Epithelial cell of esophagus (primary cell): ENCODE data around the gene FBXL13.
A peak's percentile ranks its signal among the peaks of the same experiment; 100 is the strongest.
"Not testable (repeated sequence)": the region's sequence is repeated elsewhere in the genome, so short reads cannot be mapped to it uniquely, and the experiment has no call there.

Source experiments
- DNase-seq: peaks from one replicate; pipeline ENCODE4 v3.0.0; 2010; ENCODE audit warnings: low read depth
- H3K4me3 ChIP-seq: 2 replicates; pipeline ENCODE4 v1.5.1; 2011; ENCODE audit warnings: mild to moderate bottlenecking, low read length, control low read depth
- TF ChIP-seq, protein P1 (sequence below): IDR thresholded peaks from 2 replicates; pipeline ENCODE4 v1.5.1; 2011; ENCODE audit warnings: low read depth, mild to moderate bottlenecking, low read length, control low read depth, inconsistent platforms; ENCODE audit not compliant: insufficient read depth; ENCODE audit errors: missing control alignments

Gene FBXL13

DNA sequence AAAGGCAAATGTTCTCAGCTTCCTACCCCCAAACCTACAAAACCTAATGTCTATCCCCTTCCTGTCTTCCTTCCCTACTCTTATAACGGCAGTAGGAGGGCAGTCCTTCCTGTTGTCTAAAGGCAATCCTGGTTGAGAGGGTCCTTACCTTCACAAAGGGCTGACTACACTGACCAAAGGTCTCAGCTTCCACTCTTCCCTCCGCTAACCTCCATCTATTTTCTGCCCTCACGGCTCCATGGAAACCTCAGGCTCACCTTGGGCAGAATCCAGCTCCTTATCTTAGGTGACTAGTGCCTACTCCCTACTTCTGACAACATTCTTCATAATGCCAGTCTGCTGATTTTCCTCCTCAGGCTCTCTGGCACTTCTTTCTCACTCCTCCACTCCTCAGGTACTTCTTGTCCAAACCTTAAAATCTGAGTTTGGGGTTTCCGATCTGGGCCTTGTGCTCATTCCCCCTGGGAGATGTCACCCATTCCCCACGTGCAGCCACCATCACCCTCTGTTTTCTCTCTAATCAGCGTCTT is 542 bp downstream of the FBXL13 start:
- TF ChIP-seq, protein P1, sequence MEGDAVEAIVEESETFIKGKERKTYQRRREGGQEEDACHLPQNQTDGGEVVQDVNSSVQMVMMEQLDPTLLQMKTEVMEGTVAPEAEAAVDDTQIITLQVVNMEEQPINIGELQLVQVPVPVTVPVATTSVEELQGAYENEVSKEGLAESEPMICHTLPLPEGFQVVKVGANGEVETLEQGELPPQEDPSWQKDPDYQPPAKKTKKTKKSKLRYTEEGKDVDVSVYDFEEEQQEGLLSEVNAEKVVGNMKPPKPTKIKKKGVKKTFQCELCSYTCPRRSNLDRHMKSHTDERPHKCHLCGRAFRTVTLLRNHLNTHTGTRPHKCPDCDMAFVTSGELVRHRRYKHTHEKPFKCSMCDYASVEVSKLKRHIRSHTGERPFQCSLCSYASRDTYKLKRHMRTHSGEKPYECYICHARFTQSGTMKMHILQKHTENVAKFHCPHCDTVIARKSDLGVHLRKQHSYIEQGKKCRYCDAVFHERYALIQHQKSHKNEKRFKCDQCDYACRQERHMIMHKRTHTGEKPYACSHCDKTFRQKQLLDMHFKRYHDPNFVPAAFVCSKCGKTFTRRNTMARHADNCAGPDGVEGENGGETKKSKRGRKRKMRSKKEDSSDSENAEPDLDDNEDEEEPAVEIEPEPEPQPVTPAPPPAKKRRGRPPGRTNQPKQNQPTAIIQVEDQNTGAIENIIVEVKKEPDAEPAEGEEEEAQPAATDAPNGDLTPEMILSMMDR: no peak
- H3K4me3 ChIP-seq: peak overlapping the region; percentile 85
- DNase-seq: no peak

DNA sequence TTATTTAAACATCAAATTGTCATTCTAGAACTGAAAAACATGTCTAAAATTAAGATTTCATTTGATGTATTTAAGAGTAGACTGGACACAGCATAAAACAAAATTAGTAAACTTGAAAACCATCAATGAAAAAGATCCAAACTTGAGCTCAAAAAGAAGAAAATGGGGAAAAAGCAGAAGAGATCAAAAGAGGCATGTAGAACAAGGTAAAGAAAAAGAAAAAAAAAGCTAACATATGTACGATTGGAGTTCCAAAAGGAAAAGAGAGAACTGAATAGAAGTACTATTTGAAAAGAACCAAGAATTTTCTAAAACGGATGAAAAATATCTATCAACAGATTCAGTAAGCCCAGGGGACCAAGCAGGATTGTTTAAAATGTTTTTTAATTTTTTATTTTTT is 3.6 kb downstream of the FBXL13 start:
- H3K4me3 ChIP-seq: no peak overlapping the region
- TF ChIP-seq, protein P1: no peak
- no peak for DNase-seq

DNA sequence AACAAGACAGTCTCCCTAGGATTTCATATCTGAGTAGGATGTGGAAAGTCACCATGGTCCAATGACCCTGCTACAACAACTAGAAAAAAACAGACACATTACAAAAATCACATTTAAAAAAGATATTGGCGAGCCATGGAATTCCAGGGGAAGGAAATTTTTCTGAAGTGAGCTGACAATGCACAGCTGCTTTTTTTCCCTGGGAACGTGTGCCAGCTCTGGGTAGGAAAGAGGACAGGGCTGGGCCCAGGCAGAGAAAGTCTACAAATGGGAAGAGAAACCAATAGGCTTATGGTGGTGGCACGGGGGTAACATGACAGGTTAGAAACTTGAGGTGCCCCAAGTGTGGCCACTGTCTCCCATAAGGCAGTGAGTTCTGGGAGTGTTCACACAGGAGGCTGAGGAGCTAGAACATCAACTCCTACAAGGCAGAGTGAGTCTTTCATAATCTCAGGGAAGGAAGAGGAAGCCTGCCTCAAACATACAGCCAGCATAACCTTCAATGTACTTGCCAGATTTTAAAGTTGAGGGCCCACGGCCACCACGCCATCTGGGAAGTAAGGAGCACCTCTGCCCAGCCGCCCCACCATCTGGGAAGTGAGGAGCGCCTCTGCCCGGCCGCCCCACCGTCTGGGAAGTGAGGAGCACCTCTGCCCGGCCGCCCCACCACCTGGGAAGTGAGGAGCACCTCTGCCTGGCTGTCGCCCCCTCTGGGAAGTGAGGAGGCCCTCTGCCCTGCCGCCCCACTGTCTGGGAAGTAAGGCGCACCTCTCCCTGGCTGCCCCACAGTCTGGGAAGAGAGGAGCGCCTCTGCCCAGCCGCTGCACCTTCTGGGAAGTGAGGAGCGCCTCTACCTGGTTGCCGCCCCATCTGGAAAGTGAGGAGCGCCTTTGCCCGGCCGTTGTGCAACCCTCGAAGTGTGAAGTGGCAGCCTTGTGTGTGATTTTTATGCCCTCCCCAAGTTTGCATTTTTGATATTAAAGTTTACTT is 5.9 kb downstream of the FBXL13 start:
- H3K4me3 ChIP-seq: no peak overlapping the region
- TF ChIP-seq, protein P1: no peak
- DNase-seq: no peak

DNA sequence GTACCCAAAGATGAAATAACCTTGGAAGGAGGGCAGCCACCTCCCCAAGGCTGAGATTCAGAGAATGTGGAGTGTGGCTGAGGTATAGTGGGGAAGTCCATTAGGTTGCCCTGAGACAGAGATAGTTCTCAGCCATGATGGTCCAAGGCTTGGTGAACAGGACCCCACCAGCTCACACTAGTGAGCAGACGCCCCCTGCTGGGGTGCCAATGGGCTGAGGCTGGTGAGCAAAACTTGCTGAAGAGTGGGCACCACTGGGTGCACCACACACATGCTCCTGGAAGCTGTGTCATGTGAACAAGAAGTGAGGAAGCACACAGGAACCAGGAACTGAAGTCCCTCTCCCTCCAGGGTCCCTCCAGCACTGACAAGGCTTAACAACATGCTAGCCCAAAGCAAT is 8.9 kb downstream of the FBXL13 start:
- peak; percentile 40 for DNase-seq
- no peak overlapping the region for H3K4me3 ChIP-seq
- TF ChIP-seq, protein P1: peak; percentile 48

DNA sequence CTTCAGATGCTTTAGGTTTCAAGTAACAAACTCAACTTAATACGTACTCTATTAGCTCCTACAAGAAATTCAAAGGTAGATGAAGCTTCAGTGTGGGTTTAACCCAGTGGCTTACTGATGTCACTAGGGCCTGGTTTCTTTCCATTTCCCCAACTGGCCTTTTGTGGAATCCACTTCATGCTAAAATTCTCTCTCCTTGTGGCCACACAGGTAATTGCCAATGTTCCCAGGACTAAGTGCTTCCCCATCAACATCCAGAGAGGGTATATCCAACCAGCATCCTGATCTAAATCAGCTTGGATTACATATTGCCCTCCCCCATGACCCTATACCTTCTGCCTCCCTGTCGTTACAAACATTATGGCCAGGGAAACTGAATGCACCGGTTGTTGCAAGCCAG is 10.7 kb downstream of the FBXL13 start:
- no peak overlapping the region for H3K4me3 ChIP-seq
- no peak for DNase-seq
- TF ChIP-seq, protein P1: no peak

DNA sequence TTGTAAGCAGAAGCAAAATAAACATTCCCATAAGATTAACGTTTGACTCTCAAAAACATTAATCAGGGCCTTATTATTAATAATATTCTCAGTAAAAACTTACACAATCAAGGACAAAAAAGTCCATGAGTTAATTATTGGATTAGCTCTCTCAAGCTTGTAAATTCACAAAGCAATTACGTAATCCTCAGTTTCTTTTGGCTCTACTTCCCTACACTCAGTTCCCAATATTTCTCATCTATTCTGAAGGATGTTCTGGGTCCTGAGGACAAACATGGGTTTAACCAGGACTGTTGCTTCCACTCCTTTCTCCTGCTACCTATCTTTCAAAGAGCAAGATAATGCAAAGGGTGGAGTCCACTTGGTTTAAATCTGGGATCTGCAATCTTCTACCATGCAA is 15.1 kb downstream of the FBXL13 start:
- no peak for DNase-seq
- H3K4me3 ChIP-seq: no peak overlapping the region
- TF ChIP-seq, protein P1: no peak

DNA sequence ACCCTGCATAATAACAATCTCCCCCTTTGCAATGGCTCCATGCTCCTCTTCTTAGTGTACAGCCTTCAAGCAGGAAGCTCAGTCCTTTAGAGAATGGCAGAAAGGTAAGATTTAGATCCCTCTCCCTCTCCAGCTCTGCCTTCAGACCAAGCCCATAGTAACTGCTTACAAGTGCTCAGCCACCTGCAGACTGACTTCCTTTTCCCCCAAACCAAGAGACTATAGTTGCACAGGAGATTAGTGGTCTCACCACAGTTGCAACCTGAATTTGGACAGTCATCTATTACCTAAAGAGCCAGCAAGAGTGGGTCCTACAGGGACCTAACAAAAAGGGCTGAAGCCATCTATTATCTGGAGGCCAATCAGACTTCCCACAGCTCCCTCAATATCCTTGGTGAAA is 16.5 kb downstream of the FBXL13 start:
- TF ChIP-seq, protein P1: no peak
- no peak overlapping the region for H3K4me3 ChIP-seq
- DNase-seq: no peak

DNA sequence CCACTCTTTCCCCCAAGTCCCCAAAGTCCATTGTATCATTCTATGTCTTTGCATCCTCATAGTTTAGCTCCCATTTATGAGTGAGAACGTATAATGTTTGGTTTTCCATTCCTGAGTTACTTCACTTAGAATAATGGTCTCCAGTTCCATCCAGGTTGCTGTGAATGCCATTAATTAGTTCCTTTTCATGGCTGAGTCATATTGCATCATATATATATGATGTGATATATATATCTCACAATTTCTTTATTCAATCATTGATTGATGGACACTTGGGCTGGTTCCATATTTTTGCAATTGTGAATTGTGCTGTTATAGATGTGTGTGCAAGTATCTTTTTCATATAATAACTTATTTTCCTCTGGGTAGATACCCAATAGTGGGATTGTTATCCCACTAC is 18.6 kb downstream of the FBXL13 start:
- DNase-seq, H3K4me3 ChIP-seq: not testable (repeated sequence)
